Measurements from ENCODE around the gene KRT82.
A peak's percentile ranks its signal among the peaks of the same experiment; 100 is the strongest.

KRT82 gene

DNA sequence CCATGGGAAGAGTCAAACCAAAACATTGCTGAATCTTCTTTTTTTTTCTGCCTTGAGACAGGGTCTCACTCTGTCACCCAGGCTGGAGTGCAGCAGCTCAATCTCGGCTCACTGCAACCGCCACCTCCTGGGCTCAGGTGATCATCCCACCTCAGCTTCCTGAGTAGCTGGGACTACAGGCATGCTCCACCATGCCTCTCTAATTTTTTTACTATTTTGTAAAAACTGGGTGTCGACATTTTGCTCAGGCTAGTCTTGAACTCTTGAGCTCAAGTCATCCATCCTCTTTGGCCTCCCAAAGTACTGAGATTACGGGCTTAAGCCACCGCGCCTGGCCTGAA lies 29.5 kb upstream of the KRT82 start:
- DNase-seq (ENCODE audit: low spot score) = no peak
- peak overlapping the region; percentile 99 for H3K27ac ChIP-seq (ENCODE audit: poor library complexity, severe bottlenecking)
- H3K9me3 ChIP-seq (ENCODE audit: severe bottlenecking) = no peaks in the 10 kb centered on the region
- ATAC-seq (ENCODE audit: low read depth) = no peak
- peaks cover 51% of the 10 kb centered on the region for H3K4me1 ChIP-seq (ENCODE audit: insufficient read depth, poor library complexity, severe bottlenecking)
- H3K36me3 ChIP-seq (ENCODE audit: low read depth) = no peaks in the 10 kb centered on the region
- no peak for TF ChIP-seq CTCF (IDR thresholded peaks at IDR 0.05; ENCODE audit: poor library complexity, severe bottlenecking)
- H3K4me3 ChIP-seq (ENCODE audit: severe bottlenecking) = no peak overlapping the region
- no peaks in the 10 kb centered on the region for H3K27me3 ChIP-seq (ENCODE audit: insufficient read depth, poor library complexity, severe bottlenecking)

DNA sequence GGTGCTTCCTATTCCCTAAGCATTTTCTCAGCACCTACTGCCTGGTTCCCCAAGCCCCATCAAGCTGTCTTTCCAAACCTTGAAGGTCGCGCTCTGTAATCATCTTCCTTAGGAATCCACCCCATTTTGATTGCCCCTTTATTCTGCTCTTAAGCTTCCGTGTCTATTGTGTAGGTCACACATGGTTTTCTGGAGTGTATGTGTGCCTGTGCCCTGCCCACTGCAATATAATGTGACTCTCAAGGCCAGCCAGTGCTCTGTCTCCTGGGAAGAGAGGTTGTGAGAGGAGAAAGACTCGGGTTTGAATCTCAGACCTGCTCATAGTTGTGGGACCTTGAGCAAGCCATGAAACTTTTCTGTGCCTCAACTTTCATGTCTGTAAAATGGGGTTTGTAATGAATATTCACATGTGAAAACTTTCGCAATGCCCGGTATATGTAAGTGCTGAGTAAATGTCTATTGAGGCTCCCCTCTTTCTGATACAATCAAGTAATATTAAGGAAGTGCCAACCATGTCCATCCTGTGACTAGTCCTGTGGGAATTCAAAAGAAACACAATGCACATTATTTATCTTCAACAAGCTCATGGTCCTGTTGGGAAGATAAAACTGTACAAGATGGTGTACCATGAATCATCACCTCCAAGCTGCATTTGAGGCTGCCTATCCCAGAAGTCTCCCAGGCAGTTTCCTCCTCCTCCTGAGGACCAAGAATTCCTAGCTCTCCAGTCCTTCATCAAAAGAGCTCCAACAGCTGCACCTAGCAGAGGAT lies 28.8 kb upstream of the KRT82 start:
- Histone ChIP-seq H3K27ac (ENCODE audit: poor library complexity, severe bottlenecking) (peak overlapping the region; percentile 99), H3K4me1 (ENCODE audit: insufficient read depth, poor library complexity, severe bottlenecking) (peaks cover 44% of the 10 kb centered on the region), H3K36me3 (ENCODE audit: low read depth) (no peaks in the 10 kb centered on the region), H3K27me3 (ENCODE audit: insufficient read depth, poor library complexity, severe bottlenecking) (no peaks in the 10 kb centered on the region), H3K4me3 (ENCODE audit: severe bottlenecking) (no peak overlapping the region), H3K9me3 (ENCODE audit: severe bottlenecking) (no peaks in the 10 kb centered on the region)
- ATAC-seq (ENCODE audit: low read depth) = peak; percentile 47
- no peak for TF ChIP-seq CTCF (IDR thresholded peaks at IDR 0.05; ENCODE audit: poor library complexity, severe bottlenecking)
- peak; percentile 26 for DNase-seq (ENCODE audit: low spot score)

GRCh38 chr12:52434081-52434733 lies 28.1 kb upstream of the KRT82 start, which contains the start of gene KRT75:
TSS of gene KRT75 (minus strand) at chr12:52434371. CDS start at chr12:52434304, 67 bp downstream.
- no peak within 1 kb of the TSS for H3K4me3 ChIP-seq (ENCODE audit: severe bottlenecking)
- DNase-seq (ENCODE audit: low spot score) (peak; percentile 89), ATAC-seq (ENCODE audit: low read depth) (peak; percentile 38)
- H3K27me3 ChIP-seq (ENCODE audit: insufficient read depth, poor library complexity, severe bottlenecking) = no peaks in the 10 kb centered on the region
- peaks cover 41% of the 10 kb centered on the region for H3K4me1 ChIP-seq (ENCODE audit: insufficient read depth, poor library complexity, severe bottlenecking)
- H3K9me3 ChIP-seq (ENCODE audit: severe bottlenecking) = no peaks in the 10 kb centered on the region
- H3K36me3 ChIP-seq (ENCODE audit: low read depth) = no peaks in the 10 kb centered on the region
- TF ChIP-seq CTCF (IDR thresholded peaks at IDR 0.05; ENCODE audit: poor library complexity, severe bottlenecking) = no peak
- H3K27ac ChIP-seq (ENCODE audit: poor library complexity, severe bottlenecking) = peak within 1 kb of the TSS; percentile 99

DNA sequence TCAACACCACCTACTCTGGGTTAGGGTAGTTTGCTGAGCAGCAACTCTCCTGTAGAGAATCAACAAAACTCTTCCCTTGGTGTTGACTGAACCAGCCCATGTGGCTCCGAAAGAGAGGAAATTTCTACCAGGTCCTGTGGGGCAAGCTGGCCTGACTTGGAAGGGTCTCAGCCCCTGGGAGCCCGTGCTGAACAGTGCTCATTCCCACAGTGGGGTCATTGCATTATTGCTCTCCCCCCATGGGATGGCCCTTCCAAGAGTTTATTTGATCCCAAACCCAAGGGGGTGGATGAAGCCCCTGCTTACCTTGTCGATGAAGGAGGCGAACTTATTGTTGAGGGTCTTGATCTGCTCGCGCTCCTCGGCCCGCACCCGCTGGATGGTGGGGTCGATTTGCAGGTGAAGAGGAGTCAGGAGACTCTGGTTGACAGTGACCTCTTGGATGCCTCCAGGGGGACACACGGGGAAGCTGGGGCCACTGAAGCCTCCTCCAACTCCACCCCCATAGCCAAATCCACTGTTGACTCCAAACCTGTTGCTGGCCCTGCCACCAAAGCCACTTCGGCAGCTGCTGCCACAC lies 27.5 kb upstream of the KRT82 start:
- Histone ChIP-seq H3K4me3 (ENCODE audit: severe bottlenecking) (no peak overlapping the region), H3K4me1 (ENCODE audit: insufficient read depth, poor library complexity, severe bottlenecking) (peaks cover 35% of the 10 kb centered on the region), H3K36me3 (ENCODE audit: low read depth) (no peaks in the 10 kb centered on the region), H3K27me3 (ENCODE audit: insufficient read depth, poor library complexity, severe bottlenecking) (no peaks in the 10 kb centered on the region), H3K27ac (ENCODE audit: poor library complexity, severe bottlenecking) (peak overlapping the region; percentile 99), H3K9me3 (ENCODE audit: severe bottlenecking) (no peaks in the 10 kb centered on the region)
- no peak for TF ChIP-seq CTCF (IDR thresholded peaks at IDR 0.05; ENCODE audit: poor library complexity, severe bottlenecking)
- DNase-seq (ENCODE audit: low spot score) = peak; percentile 42
- ATAC-seq (ENCODE audit: low read depth) = no peak

Measured in RWPE2 (cell line).